ENCODE measurements around the gene TUT7. TPM values are rescaled to one million over a fixed set of nuclear protein-coding genes. Genes with fewer than 3 reads are reported as not detected.

TUT7 gene
- total and polyA plus RNA-seq, 2 of the 4 experiments (the other 2 are of a cell fraction) = 13.3 to 33.3 TPM

DNA sequence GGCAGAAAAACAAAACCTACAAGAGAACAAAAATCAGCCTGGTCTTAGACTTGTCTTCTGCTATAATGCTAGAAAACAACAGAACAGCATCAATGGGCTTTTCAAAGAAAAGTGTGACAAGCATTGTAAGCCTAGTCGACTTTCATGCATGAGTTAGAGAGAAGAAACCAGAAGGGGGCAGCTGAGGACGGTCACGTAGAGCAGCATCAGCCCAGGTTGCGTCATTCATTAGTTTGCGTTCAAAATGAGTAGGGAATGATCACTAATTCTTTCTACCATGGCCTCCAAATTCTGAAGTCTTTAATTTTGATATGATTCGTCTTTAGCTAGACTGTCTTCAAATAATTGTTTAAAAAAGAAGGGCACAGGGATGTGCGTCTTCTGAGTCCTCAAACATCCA, 67.2 kb downstream of the TUT7 start:
- intact Hi-C loops (cut with micrococcal nuclease) = loop anchor here (5.0 kb wide), 1 partner anchor 35 kb away; no protein-coding TSS in a partner anchor

More for the DNA sequence above, 67.2 kb downstream of the TUT7 start:
- peak; percentile 70 for DNase-seq
- H2BK5ac ChIP-seq (ENCODE audit: low read depth, low read length, poor library complexity, severe bottlenecking) = peak overlapping the region; percentile 41
- no peak overlapping the region for H4K8ac ChIP-seq (ENCODE audit: low read depth in 2 of 2, low read length in 2 of 2)
- no peak overlapping the region for H3K4me3 ChIP-seq (ENCODE audit: insufficient read depth, low read depth, low read length)
- no CpG with 5 or more reads among the region's 7 CpGs for WGBS, 2 experiments (ENCODE audit: extremely low coverage in 2 of 2, insufficient read length in 1 of 2)
- H4K5ac ChIP-seq (ENCODE audit: low read depth, low read length) = no peak overlapping the region; the same call in 1 of the 2 replicates
- no peak overlapping the region for H2BK15ac ChIP-seq (ENCODE audit: low read depth, low read length)
- no peak overlapping the region for H3K4ac ChIP-seq (ENCODE audit: low read depth, low read length)
- no peak overlapping the region for H2AK5ac ChIP-seq (ENCODE audit: low read depth, low read length)
- no peaks in the 10 kb centered on the region for H3K9me3 ChIP-seq (ENCODE audit: control insufficient read depth, insufficient read depth, low read length)
- H3K4me2 ChIP-seq (ENCODE audit: low read depth, low read length) = no peak overlapping the region
- no peak overlapping the region for H3K14ac ChIP-seq (replicated peaks; ENCODE audit: low read depth, low read length)
- peaks cover 7% of the 10 kb centered on the region; the same call in 1 of the 2 replicates for H4K20me1 ChIP-seq (ENCODE audit: insufficient read depth, low read length)
- H3K4me1 ChIP-seq (ENCODE audit: control insufficient read depth, insufficient read depth, low read length) = peaks cover 2% of the 10 kb centered on the region
- H3K56ac ChIP-seq (ENCODE audit: extremely low read depth, insufficient read depth, low read length) = no peak overlapping the region; the same call in 1 of the 2 replicates
- no peak for ATAC-seq (ENCODE audit: low read depth)
- peak overlapping the region; percentile 25; the same call in 1 of the 2 replicates for H3K27ac ChIP-seq (ENCODE audit: insufficient read depth, low read length)
- H2BK120ac ChIP-seq (ENCODE audit: low read depth, low read length) = no peak overlapping the region
- no peak overlapping the region for H4K91ac ChIP-seq (ENCODE audit: insufficient read depth, low read depth, low read length)
- TF ChIP-seq MAZ (IDR thresholded peaks at IDR 0.05; ENCODE audit: borderline replicate concordance, low read depth, low read length) (no peak), MAFK (IDR thresholded peaks at IDR 0.05; ENCODE audit: low read depth, low read length) (no peak), MXI1 (IDR thresholded peaks at IDR 0.05; ENCODE audit: borderline replicate concordance, low read depth, low read length) (no peak), BHLHE40 (IDR thresholded peaks at IDR 0.05; ENCODE audit: low read depth, low read length) (no peak), RCOR1 (IDR thresholded peaks at IDR 0.05; ENCODE audit: insufficient replicate concordance, low read length) (no peak), NFE2L2 (IDR thresholded peaks at IDR 0.05; ENCODE audit: low read depth, low read length) (no peak), CEBPB (IDR thresholded peaks at IDR 0.05; ENCODE audit: low read depth, low read length) (peak; percentile 96), FOS (IDR thresholded peaks at IDR 0.05; ENCODE audit: low read depth, low read length) (no peak), CHD1 (IDR thresholded peaks at IDR 0.05; ENCODE audit: low read depth, low read length) (no peak), SMC3 (IDR thresholded peaks at IDR 0.05; ENCODE audit: low read depth, low read length) (peak; percentile 39; the same call in 1 of the 2 replicates), RFX5 (IDR thresholded peaks at IDR 0.05; ENCODE audit: low read depth, low read length) (no peak), POLR2A (IDR thresholded peaks at IDR 0.05; ENCODE audit: low read depth, low read length) (no peak), RAD21 (IDR thresholded peaks at IDR 0.05; ENCODE audit: low read length) (peak; percentile 40)
- TF ChIP-seq, protein P1, sequence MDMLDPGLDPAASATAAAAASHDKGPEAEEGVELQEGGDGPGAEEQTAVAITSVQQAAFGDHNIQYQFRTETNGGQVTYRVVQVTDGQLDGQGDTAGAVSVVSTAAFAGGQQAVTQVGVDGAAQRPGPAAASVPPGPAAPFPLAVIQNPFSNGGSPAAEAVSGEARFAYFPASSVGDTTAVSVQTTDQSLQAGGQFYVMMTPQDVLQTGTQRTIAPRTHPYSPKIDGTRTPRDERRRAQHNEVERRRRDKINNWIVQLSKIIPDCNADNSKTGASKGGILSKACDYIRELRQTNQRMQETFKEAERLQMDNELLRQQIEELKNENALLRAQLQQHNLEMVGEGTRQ (IDR thresholded peaks at IDR 0.05; ENCODE audit: low read depth, low read length) = no peak
- TF ChIP-seq, protein P2, sequence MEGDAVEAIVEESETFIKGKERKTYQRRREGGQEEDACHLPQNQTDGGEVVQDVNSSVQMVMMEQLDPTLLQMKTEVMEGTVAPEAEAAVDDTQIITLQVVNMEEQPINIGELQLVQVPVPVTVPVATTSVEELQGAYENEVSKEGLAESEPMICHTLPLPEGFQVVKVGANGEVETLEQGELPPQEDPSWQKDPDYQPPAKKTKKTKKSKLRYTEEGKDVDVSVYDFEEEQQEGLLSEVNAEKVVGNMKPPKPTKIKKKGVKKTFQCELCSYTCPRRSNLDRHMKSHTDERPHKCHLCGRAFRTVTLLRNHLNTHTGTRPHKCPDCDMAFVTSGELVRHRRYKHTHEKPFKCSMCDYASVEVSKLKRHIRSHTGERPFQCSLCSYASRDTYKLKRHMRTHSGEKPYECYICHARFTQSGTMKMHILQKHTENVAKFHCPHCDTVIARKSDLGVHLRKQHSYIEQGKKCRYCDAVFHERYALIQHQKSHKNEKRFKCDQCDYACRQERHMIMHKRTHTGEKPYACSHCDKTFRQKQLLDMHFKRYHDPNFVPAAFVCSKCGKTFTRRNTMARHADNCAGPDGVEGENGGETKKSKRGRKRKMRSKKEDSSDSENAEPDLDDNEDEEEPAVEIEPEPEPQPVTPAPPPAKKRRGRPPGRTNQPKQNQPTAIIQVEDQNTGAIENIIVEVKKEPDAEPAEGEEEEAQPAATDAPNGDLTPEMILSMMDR (conservative IDR thresholded peaks at IDR 0.05; ENCODE audit: low read depth, low read length) = peak; percentile 54
- TF ChIP-seq, protein P3, sequence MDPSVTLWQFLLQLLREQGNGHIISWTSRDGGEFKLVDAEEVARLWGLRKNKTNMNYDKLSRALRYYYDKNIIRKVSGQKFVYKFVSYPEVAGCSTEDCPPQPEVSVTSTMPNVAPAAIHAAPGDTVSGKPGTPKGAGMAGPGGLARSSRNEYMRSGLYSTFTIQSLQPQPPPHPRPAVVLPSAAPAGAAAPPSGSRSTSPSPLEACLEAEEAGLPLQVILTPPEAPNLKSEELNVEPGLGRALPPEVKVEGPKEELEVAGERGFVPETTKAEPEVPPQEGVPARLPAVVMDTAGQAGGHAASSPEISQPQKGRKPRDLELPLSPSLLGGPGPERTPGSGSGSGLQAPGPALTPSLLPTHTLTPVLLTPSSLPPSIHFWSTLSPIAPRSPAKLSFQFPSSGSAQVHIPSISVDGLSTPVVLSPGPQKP (IDR thresholded peaks at IDR 0.05; ENCODE audit: borderline replicate concordance, low read depth, low read length) = no peak
- no peak overlapping the region for H2AFZ ChIP-seq (replicated peaks; ENCODE audit: low read length, poor library complexity)
- H3K9ac ChIP-seq (ENCODE audit: low read depth, low read length) = peak overlapping the region; percentile 65; the same call in 1 of the 2 replicates
- BruUV-seq (replicated peaks) = no TSS peak
- in situ Hi-C loops (cut with MboI; ENCODE audit: low sequenced_read_pairs) (no loop called here), dilution Hi-C loops (cut with HindIII; ENCODE audit: low sequenced_read_pairs, unreplicated experiment) (no loop called here)
- H3K79me1 ChIP-seq (ENCODE audit: low read depth in 1 of 2, low read length in 2 of 2) = peaks cover 0 to 4% of the 10 kb centered on the region in 2 experiments; a peak in 1 of 4 replicates
- no peak overlapping the region for H2BK20ac ChIP-seq (ENCODE audit: low read depth, low read length)
- no peaks in the 10 kb centered on the region for H3K9me1 ChIP-seq (ENCODE audit: insufficient read depth, low read length)
- no peak overlapping the region for H3K18ac ChIP-seq (ENCODE audit: low read depth, low read length)
- POLR2A ChIA-PET (ENCODE audit: unreplicated experiment) = no interaction called here
- no peak overlapping the region for H2AK9ac ChIP-seq (replicated peaks; ENCODE audit: low read depth, low read length, poor library complexity)
- CTCF ChIA-PET = no interaction called here
- peaks cover 5% of the 10 kb centered on the region for H3K36me3 ChIP-seq (ENCODE audit: control insufficient read depth, insufficient read depth, low read length)
- no peaks in the 10 kb centered on the region for H3K27me3 ChIP-seq (ENCODE audit: control insufficient read depth, insufficient read depth, low read length)
- no peak overlapping the region for H3K23ac ChIP-seq (ENCODE audit: low read depth, low read length)
